ENCODE results near the gene PYROXD2. TPM values are rescaled to one million over a fixed set of nuclear protein-coding genes. Genes with fewer than 3 reads are reported as not detected.

The PYROXD2 gene
- total RNA-seq, 1 experiment from 2014 or later: 8.1 TPM

GRCh38 chr10:98402931-98403718 lies 11.9 kb downstream of the PYROXD2 start:
- no peak overlapping the region for H3K4me3 Mint-ChIP-seq
- CTCF ChIA-PET: no interaction called here
- H3K27ac Mint-ChIP-seq: no peak overlapping the region
- DNase-seq (ENCODE audit: low spot score): no peak
- POLR2A ChIA-PET: interaction anchor here (1.0 to 1.3 kb wide), 2 partner anchors 19 to 40 kb away, joined by 3 read pairs; no protein-coding TSS in a partner anchor
- H3K36me3 Mint-ChIP-seq: no peaks in the 10 kb centered on the region; the same call in 1 of the 2 replicates
- no peaks in the 10 kb centered on the region for H3K27me3 Mint-ChIP-seq (ENCODE audit: low read depth)
- H3K9me3 Mint-ChIP-seq: no peaks in the 10 kb centered on the region
- H3K4me1 Mint-ChIP-seq: peaks cover 5% of the 10 kb centered on the region
- TF ChIP-seq ELF4 (CRISPR knock-in tag; IDR thresholded peaks at IDR 0.05; ENCODE audit: low read depth) (no peak), ZNF671 (CRISPR knock-in tag; IDR thresholded peaks at IDR 0.05) (no peak), GTF2I (CRISPR knock-in tag; conservative IDR thresholded peaks at IDR 0.05) (no peak)
- ATAC-seq: no peak

GRCh38 chr10:98402478-98402877 lies 12.5 kb downstream of the PYROXD2 start:
- no peak for DNase-seq (ENCODE audit: low spot score)
- H3K9me3 Mint-ChIP-seq: no peaks in the 10 kb centered on the region
- ATAC-seq: no peak
- H3K27ac Mint-ChIP-seq: no peak overlapping the region
- CTCF ChIA-PET: no interaction called here
- H3K4me3 Mint-ChIP-seq: no peak overlapping the region
- H3K4me1 Mint-ChIP-seq: peaks cover 5% of the 10 kb centered on the region
- POLR2A ChIA-PET: interaction anchor here (1.0 to 1.3 kb wide), 2 partner anchors 18 to 39 kb away, joined by 3 read pairs; no protein-coding TSS in a partner anchor
- no peak for TF ChIP-seq SMAD3 (CRISPR knock-in tag; IDR thresholded peaks at IDR 0.05; ENCODE audit: borderline replicate concordance)
- no peak for TF ChIP-seq MAX (CRISPR knock-in tag; IDR thresholded peaks at IDR 0.05)
- no peaks in the 10 kb centered on the region for H3K27me3 Mint-ChIP-seq (ENCODE audit: low read depth)
- no peaks in the 10 kb centered on the region; the same call in 1 of the 2 replicates for H3K36me3 Mint-ChIP-seq

DNA sequence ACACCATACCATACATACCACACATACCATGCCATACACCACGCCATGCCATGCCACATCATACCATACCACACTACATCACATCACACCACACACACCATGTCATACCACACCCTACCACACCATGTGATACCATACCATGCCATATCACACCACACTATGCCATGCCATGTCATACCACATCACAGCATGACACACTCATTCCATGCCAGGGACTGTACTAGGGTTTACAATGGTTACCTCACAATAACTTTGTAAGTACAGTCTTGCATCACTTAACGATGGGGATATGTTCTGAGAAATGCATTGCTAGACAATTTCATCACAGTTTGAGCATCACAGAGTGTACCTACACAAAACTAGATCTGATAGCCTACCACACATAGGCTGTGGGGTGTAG lies 14.5 kb downstream of the PYROXD2 start:
- no peaks in the 10 kb centered on the region; the same call in 1 of the 2 replicates for H3K36me3 Mint-ChIP-seq
- no peak for ATAC-seq
- no peak overlapping the region for H3K27ac Mint-ChIP-seq
- POLR2A ChIA-PET: no interaction called here
- no peak overlapping the region for H3K4me3 Mint-ChIP-seq
- H3K27me3 Mint-ChIP-seq (ENCODE audit: low read depth): no peaks in the 10 kb centered on the region
- H3K9me3 Mint-ChIP-seq: no peaks in the 10 kb centered on the region
- no peak for TF ChIP-seq FOXP4 (CRISPR knock-in tag; IDR thresholded peaks at IDR 0.05)
- no peak for DNase-seq (ENCODE audit: low spot score)
- CTCF ChIA-PET: no interaction called here
- peaks cover 5% of the 10 kb centered on the region for H3K4me1 Mint-ChIP-seq

- no peak overlapping the region for H3K4me3 Mint-ChIP-seq
- no peak overlapping the region for H3K27ac Mint-ChIP-seq
- no peaks in the 10 kb centered on the region; the same call in 1 of the 2 replicates for H3K36me3 Mint-ChIP-seq
- ChIA-PET POLR2A (no interaction called here), CTCF (no interaction called here)
- H3K9me3 Mint-ChIP-seq: no peaks in the 10 kb centered on the region
- peaks cover 5% of the 10 kb centered on the region for H3K4me1 Mint-ChIP-seq
- H3K27me3 Mint-ChIP-seq (ENCODE audit: low read depth): no peaks in the 10 kb centered on the region
- no peak for ATAC-seq
- DNase-seq (ENCODE audit: low spot score): no peak
- TF ChIP-seq SMAD4 (CRISPR knock-in tag; IDR thresholded peaks at IDR 0.05) (no peak), MAX (CRISPR knock-in tag; IDR thresholded peaks at IDR 0.05) (no peak), FOXP4 (CRISPR knock-in tag; IDR thresholded peaks at IDR 0.05) (no peak), E2F4 (CRISPR knock-in tag; IDR thresholded peaks at IDR 0.05; ENCODE audit: borderline replicate concordance, low read depth) (no peak), ELF4 (CRISPR knock-in tag; IDR thresholded peaks at IDR 0.05; ENCODE audit: low read depth) (no peak), USF1 (CRISPR knock-in tag; IDR thresholded peaks at IDR 0.05) (no peak), ZNF423 (CRISPR knock-in tag; IDR thresholded peaks at IDR 0.05) (no peak), FOXP1 (CRISPR knock-in tag; IDR thresholded peaks at IDR 0.05; ENCODE audit: borderline replicate concordance) (no peak)
- TF ChIP-seq, protein P1, sequence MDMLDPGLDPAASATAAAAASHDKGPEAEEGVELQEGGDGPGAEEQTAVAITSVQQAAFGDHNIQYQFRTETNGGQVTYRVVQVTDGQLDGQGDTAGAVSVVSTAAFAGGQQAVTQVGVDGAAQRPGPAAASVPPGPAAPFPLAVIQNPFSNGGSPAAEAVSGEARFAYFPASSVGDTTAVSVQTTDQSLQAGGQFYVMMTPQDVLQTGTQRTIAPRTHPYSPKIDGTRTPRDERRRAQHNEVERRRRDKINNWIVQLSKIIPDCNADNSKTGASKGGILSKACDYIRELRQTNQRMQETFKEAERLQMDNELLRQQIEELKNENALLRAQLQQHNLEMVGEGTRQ (CRISPR knock-in tag; IDR thresholded peaks at IDR 0.05): no peak
- TF ChIP-seq, protein P2, sequence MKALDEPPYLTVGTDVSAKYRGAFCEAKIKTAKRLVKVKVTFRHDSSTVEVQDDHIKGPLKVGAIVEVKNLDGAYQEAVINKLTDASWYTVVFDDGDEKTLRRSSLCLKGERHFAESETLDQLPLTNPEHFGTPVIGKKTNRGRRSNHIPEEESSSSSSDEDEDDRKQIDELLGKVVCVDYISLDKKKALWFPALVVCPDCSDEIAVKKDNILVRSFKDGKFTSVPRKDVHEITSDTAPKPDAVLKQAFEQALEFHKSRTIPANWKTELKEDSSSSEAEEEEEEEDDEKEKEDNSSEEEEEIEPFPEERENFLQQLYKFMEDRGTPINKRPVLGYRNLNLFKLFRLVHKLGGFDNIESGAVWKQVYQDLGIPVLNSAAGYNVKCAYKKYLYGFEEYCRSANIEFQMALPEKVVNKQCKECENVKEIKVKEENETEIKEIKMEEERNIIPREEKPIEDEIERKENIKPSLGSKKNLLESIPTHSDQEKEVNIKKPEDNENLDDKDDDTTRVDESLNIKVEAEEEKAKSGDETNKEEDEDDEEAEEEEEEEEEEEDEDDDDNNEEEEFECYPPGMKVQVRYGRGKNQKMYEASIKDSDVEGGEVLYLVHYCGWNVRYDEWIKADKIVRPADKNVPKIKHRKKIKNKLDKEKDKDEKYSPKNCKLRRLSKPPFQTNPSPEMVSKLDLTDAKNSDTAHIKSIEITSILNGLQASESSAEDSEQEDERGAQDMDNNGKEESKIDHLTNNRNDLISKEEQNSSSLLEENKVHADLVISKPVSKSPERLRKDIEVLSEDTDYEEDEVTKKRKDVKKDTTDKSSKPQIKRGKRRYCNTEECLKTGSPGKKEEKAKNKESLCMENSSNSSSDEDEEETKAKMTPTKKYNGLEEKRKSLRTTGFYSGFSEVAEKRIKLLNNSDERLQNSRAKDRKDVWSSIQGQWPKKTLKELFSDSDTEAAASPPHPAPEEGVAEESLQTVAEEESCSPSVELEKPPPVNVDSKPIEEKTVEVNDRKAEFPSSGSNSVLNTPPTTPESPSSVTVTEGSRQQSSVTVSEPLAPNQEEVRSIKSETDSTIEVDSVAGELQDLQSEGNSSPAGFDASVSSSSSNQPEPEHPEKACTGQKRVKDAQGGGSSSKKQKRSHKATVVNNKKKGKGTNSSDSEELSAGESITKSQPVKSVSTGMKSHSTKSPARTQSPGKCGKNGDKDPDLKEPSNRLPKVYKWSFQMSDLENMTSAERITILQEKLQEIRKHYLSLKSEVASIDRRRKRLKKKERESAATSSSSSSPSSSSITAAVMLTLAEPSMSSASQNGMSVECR (CRISPR knock-in tag; IDR thresholded peaks at IDR 0.05; ENCODE audit: borderline replicate concordance): no peak
Observed at GRCh38 chr10:98399784-98400183, 15.2 kb downstream of the PYROXD2 start.

Measured in WTC11 (cell line).